GM19240 (cell line): ENCODE results near the gene CEMIP2.

ENCODE experiments used
- DNase-seq: peaks from one replicate; pipeline ENCODE4 v3.0.0; 2011; ENCODE audit warnings: low spot score; ENCODE audit not compliant: insufficient read length

CEMIP2 gene

GRCh38 chr9:71647094-71647591 lies 121.2 kb downstream of the CEMIP2 start:
- no peak for DNase-seq

GRCh38 chr9:71646131-71646530 lies 122.2 kb downstream of the CEMIP2 start:
- DNase-seq: no peak

GRCh38 chr9:71644819-71645362 lies 123.4 kb downstream of the CEMIP2 start:
- DNase-seq: no peak

DNA sequence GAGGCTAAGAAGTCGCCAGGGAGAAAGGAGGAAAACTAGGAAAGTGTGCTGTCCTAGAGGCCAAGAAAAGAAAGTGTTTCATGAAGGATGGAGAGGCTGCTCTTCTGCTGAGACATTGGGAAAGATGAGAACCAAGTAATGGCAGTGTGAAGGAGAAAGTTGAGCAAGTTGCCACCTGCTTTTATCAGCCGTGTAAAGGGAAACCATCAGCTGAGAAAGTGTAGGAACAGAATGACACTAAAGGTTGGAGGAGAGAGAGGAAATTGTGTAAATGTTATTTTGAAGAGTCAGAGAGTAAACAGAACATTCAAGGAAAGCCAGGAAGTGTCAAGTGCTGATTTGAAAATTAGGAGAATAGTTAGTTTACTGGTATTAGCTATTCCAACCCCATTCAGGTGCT lies 125.0 kb downstream of the CEMIP2 start:
- no peak for DNase-seq

DNA sequence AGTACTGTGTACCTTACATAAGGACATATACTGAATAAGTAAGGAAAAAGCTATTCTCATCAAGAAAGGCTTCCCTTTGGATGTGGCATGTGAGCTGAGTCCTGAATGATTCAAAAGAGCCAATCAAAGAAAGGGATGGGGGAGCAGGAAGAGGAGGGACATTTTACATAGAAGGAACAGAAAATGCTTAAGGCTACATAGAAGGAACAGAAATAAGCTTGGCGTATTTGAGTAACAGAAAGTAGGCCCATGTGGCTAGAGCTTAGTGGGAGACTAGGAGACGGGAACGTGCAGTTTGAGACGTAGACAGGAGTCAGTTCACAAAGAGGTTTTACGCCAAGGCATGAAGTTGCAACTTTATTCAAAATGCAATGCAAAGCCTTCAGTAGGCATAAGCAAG lies 126.3 kb downstream of the CEMIP2 start:
- DNase-seq: no peak

DNA sequence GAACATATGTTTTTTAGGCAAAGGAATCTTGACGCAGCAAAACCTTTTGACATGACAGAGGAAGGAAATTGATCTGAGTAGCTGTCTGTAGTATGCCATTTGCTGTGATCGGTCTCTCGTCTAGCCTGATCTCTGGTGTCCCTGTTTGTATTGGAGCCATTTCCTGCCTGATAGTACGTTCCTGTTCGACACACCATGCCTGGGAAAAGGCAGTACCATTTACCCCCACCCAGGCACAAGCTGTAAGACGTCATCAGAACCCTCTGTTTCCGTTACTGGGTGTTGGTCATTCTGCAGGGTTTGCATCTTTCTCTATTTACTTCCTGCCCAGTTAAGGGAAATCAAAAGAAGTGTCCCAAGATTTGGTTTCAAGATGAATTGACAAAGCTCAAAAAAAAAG lies 129.7 kb downstream of the CEMIP2 start:
- DNase-seq: no peak

- DNase-seq: no peak
These were observed 130.4 kb downstream of the CEMIP2 start for GRCh38 chr9:71637926-71638325.

DNA sequence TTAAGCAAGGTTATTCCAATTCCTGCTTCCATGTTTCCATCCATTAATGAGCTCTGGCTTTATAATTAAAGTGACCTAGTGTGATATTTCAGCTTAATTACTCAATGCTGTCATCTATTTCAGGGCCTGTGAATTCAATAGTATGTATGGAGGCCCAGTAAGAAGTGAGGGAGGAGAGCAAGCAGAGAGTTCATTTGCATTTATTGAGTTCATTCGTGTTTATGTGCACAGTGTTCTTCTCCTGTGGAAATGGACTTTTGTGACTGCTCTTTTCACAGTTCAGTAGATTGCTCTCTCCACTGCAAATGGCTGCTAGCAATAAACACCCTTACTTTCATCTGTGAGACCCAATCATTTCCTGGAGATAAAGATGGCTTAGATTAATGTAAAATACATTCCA lies 130.9 kb downstream of the CEMIP2 start:
- no peak for DNase-seq

DNA sequence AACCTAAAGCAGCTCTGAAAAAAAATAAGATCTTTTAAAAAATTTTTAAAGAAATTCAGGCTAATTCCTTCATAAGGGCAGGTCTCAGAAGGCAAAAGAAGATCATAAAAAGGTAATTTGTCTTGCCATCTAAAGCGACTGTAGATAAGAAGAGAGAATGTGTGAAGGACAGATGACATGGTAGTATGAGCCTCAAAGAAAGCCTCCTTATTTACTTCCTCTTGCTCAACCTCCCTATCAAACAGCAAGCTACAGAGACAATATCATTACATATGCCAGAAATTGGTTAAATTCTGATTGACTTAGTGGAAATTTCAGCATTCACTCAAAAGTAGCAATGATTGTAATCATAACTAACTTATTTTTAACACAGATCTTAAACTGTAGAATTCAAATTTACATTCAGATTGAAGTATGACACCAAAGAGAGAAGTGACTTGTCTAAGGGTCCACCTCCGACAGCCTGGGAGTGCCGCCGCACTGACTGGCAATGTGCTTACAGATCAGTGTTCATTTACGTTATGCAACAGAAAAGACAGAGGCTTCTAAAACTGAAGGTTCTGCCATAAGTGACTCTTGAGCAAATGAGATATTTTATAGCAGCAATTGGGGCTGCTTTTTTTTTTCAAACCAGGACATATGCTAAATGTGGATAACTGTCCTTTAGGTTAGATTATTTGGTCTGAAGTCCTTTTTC lies 132.0 kb downstream of the CEMIP2 start:
- DNase-seq: no peak

- no peak for DNase-seq
These were observed 133.6 kb downstream of the CEMIP2 start for GRCh38 chr9:71634752-71635151.
